Measurements from ENCODE around the gene PTGES3L.
A peak's percentile ranks its signal among the peaks of the same experiment; 100 is the strongest.

Gene PTGES3L

DNA sequence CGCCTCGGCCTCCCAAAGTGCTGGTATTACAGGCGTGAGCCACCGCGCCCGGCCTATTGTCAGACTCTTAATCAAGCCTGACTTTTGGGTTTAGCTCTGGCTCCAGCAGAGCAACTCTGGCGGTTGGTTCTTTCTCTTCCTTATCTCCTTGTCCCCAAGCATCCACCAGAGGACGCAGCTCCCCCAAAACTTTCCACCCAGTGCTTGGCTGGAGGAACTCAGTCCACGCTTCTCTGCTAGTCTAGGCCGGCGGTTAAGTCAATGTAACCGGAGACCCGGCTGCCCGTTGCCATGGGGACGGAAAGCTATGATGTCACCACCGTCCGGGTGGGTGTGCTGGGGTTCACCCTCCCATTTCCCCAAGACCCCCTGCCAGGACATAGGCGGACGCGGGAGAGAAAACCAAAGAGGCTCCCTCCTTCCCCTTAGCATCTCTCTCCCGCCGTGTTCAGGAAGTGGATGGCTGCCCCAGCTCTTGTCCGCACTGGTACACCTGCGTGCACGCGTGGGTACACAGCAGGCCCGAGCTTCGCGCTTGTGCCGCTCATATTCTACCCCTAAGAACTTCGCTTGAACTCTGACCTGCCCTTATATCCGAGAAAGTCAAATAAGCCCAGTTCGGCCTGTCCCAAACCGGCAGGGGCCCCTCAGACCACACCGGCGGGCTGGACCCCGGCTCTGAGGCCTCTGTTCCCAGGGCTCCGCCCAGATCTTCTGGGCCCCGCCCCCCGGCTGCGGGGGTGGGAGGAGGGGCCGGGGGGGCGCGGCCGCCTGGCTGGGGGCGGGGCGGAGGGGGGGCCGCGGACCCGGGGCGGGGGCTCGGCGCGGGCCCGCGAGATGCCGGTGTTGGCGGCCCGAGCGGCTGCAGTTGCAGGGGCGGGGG is 44.8 kb upstream of the PTGES3L start, which contains the start of gene RND2:
Gene RND2 (plus strand): TSS at position 825 of the 883 bp plus-strand sequence. CDS start 117 bp downstream, outside the sequence.
- DNase-seq (ENCODE audit: insufficient read length, low spot score) (peak; percentile 90), FAIRE-seq (no peak)
- TF ChIP-seq, protein P1, sequence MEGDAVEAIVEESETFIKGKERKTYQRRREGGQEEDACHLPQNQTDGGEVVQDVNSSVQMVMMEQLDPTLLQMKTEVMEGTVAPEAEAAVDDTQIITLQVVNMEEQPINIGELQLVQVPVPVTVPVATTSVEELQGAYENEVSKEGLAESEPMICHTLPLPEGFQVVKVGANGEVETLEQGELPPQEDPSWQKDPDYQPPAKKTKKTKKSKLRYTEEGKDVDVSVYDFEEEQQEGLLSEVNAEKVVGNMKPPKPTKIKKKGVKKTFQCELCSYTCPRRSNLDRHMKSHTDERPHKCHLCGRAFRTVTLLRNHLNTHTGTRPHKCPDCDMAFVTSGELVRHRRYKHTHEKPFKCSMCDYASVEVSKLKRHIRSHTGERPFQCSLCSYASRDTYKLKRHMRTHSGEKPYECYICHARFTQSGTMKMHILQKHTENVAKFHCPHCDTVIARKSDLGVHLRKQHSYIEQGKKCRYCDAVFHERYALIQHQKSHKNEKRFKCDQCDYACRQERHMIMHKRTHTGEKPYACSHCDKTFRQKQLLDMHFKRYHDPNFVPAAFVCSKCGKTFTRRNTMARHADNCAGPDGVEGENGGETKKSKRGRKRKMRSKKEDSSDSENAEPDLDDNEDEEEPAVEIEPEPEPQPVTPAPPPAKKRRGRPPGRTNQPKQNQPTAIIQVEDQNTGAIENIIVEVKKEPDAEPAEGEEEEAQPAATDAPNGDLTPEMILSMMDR (IDR thresholded peaks at IDR 0.05; ENCODE audit: insufficient read depth, missing control alignments) = peak; percentile 87

DNA sequence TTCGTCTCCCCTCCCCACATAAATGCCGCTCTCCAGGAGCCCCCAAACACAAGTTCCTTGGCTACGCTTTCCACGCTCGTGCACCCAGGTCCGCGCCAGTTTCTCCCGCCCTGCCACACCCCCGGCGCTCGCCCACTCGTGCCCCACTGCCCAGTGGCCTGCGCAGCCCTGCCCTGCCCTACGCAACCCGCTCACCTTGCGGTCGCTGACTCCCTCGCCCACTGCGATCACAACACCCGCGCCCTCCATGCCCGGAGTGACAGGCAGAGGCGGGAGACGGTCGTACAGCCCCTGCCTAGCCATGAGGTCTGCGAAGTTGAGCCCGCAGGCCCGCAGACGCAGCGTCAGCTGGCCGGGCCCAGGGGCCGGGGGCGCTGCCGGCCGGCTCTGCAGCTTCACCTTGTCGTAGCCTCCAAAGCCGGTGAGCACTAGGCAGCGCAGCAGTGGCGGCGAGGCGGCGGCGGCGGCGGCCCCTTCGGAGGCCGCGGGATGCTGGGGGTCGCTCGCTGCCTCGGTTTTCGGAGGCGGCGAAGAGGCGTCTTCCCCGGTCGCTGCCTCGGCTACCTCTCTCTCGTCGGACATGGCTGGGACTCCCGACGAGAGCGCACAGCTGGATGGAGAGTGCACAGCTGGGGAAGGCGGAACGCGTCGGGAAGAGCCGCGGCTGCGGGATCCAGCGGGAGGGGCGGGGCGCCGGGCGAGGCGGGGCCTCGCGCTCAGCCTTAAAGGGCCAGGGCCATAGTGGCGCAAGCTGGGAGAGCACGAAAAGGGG is 42.0 kb upstream of the PTGES3L start, which contains the start of gene VAT1:
Gene VAT1 (minus strand): TSS at position 645 of the 772 bp plus-strand sequence. CDS start 63 bp downstream, at position 582.
- TF ChIP-seq, protein P1 (IDR thresholded peaks at IDR 0.05; ENCODE audit: insufficient read depth, missing control alignments) = no peak
- no peak for FAIRE-seq

DNA sequence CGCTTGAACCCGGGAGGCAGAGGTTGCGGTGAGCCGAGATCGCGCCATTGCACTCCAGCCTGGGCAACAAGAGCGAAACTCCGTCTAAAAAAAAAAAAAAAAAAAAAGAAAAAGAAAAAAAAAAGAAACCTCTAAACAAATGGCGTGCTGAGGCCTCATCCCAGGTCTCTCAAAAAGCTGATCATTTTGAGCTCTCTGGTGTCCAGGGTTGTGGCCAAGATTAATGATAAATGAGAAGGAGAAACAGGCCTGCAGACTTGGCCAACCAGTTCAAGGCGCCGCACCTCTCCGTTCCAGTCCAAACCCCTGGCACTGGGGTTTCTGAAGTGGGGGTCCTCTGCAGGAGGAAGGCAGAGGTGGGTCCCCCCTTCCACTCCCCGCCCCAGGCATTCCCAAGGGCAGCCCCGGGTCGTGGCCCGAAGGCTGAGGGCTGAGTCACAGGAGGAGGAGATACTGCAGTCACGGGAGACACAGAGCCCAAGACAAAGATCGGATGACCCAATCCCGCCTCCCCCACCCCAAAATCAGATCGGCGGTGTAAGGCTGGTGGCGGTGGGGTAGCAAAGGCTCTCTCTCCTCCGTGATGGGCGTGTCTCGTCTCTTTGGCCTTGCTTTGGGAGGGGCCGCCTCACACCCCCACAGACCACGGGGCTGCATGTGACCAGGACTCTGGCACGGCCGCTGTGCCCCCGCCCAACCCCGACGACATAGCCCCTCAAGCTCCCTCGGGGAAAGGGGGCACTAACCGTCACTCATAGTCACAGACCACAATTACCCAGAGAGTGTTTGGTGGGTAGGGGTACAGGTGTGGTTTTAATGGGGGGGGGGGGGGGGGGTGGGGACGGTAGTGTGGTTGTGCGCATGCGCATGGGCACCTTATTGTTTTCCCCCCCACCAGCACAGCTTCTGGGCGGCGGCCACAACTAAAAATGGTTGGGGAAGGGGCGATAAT is 41.2 kb upstream of the PTGES3L start:
- DNase-seq (ENCODE audit: insufficient read length, low spot score) (peak; percentile 84), FAIRE-seq (no peak)
- TF ChIP-seq, protein P1 (IDR thresholded peaks at IDR 0.05; ENCODE audit: insufficient read depth, missing control alignments) = no peak

More for the DNA sequence above, 42.0 kb upstream of the PTGES3L start, which contains the start of gene VAT1:
- peak; percentile 71 for DNase-seq (ENCODE audit: insufficient read length, low spot score)

DNA sequence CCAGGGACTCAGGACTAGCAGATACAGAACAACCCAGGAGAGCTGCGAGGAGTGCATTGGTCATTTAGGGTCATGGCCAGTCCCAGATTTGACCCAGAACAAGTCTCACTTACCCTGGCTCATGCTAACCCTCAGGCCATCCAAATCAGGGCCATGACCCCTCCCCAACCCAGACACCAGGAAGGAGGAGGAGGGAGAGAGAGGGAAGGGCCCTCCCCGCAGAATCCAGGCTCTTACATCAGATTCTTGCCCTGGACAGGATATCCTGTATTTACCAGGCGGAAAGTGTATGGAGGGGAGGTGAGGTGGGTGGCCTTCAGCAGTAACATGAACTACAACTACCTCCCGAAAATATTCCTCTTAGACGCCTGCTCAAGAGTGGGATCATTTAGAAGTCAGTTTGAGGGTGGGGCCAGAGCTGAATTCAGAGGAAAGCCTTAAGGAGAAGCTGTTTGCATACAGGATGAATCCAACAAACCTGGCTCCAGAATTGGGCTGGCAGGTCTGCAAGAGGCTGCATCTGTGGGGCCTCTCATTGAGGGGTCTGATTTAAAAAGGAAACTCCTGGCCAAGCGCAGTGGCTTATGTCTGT is 40.2 kb upstream of the PTGES3L start:
- DNase-seq (ENCODE audit: insufficient read length, low spot score) (no peak), FAIRE-seq (no peak)
- TF ChIP-seq, protein P1 (IDR thresholded peaks at IDR 0.05; ENCODE audit: insufficient read depth, missing control alignments) = no peak

DNA sequence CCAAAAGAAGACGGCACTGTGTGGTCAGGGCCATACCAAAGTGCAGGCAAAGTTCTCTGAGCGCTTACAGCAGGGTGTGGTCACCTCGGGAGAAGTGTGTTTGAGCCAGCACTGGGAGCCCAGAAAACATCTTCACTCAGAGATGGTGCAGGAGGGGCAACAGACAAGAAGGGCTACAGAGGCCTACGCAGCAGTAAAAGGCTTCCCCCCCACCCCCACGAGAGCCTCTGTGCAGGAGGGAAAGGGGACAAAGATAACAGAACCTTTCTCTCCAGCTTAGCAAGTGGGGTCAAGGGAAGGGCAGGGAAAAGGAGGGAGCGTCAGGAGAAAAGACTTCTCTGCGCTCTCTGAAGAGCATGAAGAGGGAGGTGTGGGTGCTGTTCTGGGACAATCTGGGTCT is 39.5 kb upstream of the PTGES3L start:
- TF ChIP-seq, protein P1 (IDR thresholded peaks at IDR 0.05; ENCODE audit: insufficient read depth, missing control alignments) = no peak
- DNase-seq (ENCODE audit: insufficient read length, low spot score) (no peak), FAIRE-seq (no peak)

DNA sequence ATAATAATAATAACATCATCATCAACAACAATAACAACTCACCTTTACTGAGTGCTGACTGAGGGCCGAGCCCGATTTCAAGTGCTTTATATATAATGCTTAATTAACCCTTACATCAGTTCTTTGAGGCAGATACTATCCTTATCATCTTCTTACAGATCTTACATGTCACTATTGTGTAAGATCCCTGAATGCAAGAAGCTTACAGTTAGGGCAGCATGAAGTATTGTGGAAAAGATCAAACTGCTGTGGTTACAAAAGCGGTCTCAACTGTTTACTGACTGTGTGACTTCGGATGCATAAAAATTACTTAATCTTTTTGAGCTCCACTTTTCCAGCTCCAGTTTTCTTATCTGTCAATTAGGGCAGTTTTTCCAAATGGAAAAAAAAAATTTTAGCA is 39.1 kb upstream of the PTGES3L start:
- FAIRE-seq (no peak), DNase-seq (ENCODE audit: insufficient read length, low spot score) (no peak)
- TF ChIP-seq, protein P1 (IDR thresholded peaks at IDR 0.05; ENCODE audit: insufficient read depth, missing control alignments) = no peak
